GM23248 (cell line): ENCODE measurements around the gene EFCAB8.

ENCODE experiments used
- EZH2 ChIP-seq: fragments of 200-600 bp; sonication (generic); IDR thresholded peaks from 2 replicates; pipeline ENCODE4 v1.6.1; 2018; ENCODE audit warnings: antibody characterized with exemption, mild to moderate bottlenecking; ENCODE audit not compliant: insufficient read depth, poor library complexity, severe bottlenecking
- EZH2phosphoT487 ChIP-seq: fragments of 200-600 bp; sonication (generic); IDR thresholded peaks from 2 replicates; pipeline ENCODE4 v1.6.1; 2018; ENCODE audit warnings: antibody characterized with exemption, moderate library complexity, mild to moderate bottlenecking, low read depth; ENCODE audit not compliant: insufficient read depth

DNA sequence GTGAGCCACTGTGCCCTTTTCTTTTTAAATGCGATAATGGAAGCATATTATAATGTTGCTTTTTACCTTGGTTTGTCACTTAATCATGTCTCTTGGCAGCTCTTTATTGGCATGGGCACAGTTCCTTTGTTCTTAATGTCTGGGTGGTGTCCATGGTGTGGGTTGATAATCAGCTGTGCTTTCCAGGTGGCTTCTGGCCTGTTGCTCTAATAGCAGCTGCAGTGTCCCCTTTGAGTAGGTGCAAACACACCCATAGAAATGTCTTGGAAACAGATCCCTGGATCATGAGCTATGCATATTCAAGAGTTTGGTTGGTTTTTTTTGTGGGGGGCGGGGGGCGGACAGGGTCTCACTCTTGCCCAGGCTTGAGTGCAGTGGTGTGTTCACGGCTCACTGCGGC, 29.9 kb downstream of the EFCAB8 start:
- no peak for TF ChIP-seq EZH2phosphoT487
- no peak for TF ChIP-seq EZH2
